ENCODE data around the gene COLGALT1.

GRCh38 chr19:17572638-17573037 lies 17.2 kb downstream of the COLGALT1 start:
- TF ChIP-seq CTCF (conservative IDR thresholded peaks at IDR 0.05; ENCODE audit: low read depth in 2 of 2) (no peak), EZH2 (IDR thresholded peaks at IDR 0.05; ENCODE audit: low read depth, unreplicated experiment) (no peak), POLR2AphosphoS5 (IDR thresholded peaks at IDR 0.05; ENCODE audit: low read depth) (no peak)
